ENCODE measurements around the gene CALN1.

CALN1 gene

GRCh38 chr7:72266771-72267170 is 145.4 kb downstream of the CALN1 start:
- TF ChIP-seq CTCF (IDR thresholded peaks at IDR 0.05; ENCODE audit: control insufficient read depth, extremely low read depth, insufficient read depth), result no peak
- H3K4me3 ChIP-seq (ENCODE audit: low read depth, low read length), result no peak overlapping the region
- no peak for DNase-seq (ENCODE audit: low read depth)

GRCh38 chr7:72265071-72265904 is 146.8 kb downstream of the CALN1 start:
- DNase-seq (ENCODE audit: low read depth), result no peak
- no peak overlapping the region for H3K4me3 ChIP-seq (ENCODE audit: low read depth, low read length)
- TF ChIP-seq CTCF (IDR thresholded peaks at IDR 0.05; ENCODE audit: control insufficient read depth, extremely low read depth, insufficient read depth), result no peak

- no peak overlapping the region for H3K4me3 ChIP-seq (ENCODE audit: low read depth, low read length)
- DNase-seq (ENCODE audit: low read depth), result no peak
- TF ChIP-seq CTCF (IDR thresholded peaks at IDR 0.05; ENCODE audit: control insufficient read depth, extremely low read depth, insufficient read depth), result no peak
Observed at GRCh38 chr7:72260406-72260805, 151.7 kb downstream of the CALN1 start.

- no peak overlapping the region for H3K4me3 ChIP-seq (ENCODE audit: low read depth, low read length)
- DNase-seq (ENCODE audit: low read depth), result no peak
- no peak for TF ChIP-seq CTCF (IDR thresholded peaks at IDR 0.05; ENCODE audit: control insufficient read depth, extremely low read depth, insufficient read depth)
Observed at GRCh38 chr7:72258074-72258473, 154.1 kb downstream of the CALN1 start.

- H3K4me3 ChIP-seq (ENCODE audit: low read depth, low read length), result no peak overlapping the region
- DNase-seq (ENCODE audit: low read depth), result no peak
- TF ChIP-seq CTCF (IDR thresholded peaks at IDR 0.05; ENCODE audit: control insufficient read depth, extremely low read depth, insufficient read depth), result no peak
Observed at GRCh38 chr7:72254455-72254854, 157.7 kb downstream of the CALN1 start.

DNA sequence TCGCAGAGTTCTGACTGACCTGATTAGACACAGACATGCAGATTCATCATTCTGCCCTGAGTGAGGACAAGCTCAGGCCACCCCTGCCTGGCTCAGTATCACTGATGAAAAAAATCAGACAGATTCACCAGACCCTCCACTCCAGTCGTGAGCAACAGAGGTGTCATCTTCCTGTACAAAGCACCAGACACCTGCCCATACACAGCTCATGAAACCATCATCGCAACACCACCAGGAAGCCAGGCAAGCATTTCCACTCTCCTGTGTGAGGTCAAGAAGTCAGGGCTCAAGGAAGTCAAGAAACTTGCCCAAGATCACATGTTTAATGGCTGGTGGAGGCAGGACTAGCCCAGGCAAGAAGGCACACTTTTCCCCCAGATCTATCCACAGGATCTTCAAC is 163.0 kb downstream of the CALN1 start:
- DNase-seq (ENCODE audit: low read depth), result no peak
- TF ChIP-seq CTCF (IDR thresholded peaks at IDR 0.05; ENCODE audit: control insufficient read depth, extremely low read depth, insufficient read depth), result no peak
- no peak overlapping the region for H3K4me3 ChIP-seq (ENCODE audit: low read depth, low read length)
